ENCODE results near the gene ARID4A.
"Not testable (repeated sequence)": the region's sequence is repeated elsewhere in the genome, so short reads cannot be mapped to it uniquely, and the experiment has no call there.

DNA sequence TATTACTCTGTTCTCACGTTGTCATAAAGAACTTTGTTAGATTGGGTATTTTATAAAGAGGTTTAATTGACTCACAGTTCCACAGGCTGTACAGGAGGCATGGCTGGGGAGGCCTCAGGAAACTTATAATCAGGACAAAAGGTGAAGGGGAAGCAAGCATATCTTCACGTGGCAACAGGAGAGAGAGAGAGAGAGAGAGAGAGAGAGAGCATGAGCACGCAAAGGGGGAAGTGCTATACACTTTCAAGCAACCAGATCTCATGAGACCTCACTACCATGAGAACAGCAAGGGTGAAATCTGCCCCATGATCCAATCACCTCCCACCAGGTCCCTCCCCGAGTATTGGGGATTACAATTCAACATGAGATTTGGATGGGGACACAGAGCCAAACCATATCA, 41.3 kb downstream of the ARID4A start:
- TF ChIP-seq POLR2A (IDR thresholded peaks at IDR 0.05): not testable (repeated sequence)
- TF ChIP-seq, protein P1, sequence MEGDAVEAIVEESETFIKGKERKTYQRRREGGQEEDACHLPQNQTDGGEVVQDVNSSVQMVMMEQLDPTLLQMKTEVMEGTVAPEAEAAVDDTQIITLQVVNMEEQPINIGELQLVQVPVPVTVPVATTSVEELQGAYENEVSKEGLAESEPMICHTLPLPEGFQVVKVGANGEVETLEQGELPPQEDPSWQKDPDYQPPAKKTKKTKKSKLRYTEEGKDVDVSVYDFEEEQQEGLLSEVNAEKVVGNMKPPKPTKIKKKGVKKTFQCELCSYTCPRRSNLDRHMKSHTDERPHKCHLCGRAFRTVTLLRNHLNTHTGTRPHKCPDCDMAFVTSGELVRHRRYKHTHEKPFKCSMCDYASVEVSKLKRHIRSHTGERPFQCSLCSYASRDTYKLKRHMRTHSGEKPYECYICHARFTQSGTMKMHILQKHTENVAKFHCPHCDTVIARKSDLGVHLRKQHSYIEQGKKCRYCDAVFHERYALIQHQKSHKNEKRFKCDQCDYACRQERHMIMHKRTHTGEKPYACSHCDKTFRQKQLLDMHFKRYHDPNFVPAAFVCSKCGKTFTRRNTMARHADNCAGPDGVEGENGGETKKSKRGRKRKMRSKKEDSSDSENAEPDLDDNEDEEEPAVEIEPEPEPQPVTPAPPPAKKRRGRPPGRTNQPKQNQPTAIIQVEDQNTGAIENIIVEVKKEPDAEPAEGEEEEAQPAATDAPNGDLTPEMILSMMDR (IDR thresholded peaks at IDR 0.05): not testable (repeated sequence)
